HG02970 (cell line): Measurements from ENCODE around the gene CDKL5.

Experiments
- ATAC-seq: cut with Tn5 transposase; IDR thresholded peaks from one replicate; pipeline ENCODE4 v1.9.1; 2021; ENCODE audit warnings: mild to moderate bottlenecking, moderate library complexity, moderate number of reproducible peaks; ENCODE audit not compliant: unreplicated experiment, low FRiP score

The CDKL5 gene

DNA sequence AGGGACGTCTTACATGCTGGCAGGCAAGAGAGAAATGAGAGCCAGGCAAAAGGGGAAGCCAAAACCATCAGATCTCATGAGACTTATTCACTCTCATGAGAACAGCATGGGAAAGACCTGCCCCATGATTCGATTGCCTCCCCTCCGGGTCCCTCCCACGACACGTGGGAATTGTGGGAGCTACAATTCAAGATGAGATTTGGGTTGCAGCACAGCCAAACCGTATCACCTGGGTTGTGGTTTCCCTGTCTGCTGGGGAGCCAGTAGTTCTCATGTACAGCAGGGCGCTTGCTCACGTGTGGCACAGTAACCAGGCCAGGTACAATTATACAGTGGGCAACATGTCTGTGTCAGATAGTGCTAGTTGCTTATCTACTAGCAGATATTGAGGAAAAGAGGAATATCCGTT is 257.6 kb downstream of the CDKL5 start:
- no peak for ATAC-seq

DNA sequence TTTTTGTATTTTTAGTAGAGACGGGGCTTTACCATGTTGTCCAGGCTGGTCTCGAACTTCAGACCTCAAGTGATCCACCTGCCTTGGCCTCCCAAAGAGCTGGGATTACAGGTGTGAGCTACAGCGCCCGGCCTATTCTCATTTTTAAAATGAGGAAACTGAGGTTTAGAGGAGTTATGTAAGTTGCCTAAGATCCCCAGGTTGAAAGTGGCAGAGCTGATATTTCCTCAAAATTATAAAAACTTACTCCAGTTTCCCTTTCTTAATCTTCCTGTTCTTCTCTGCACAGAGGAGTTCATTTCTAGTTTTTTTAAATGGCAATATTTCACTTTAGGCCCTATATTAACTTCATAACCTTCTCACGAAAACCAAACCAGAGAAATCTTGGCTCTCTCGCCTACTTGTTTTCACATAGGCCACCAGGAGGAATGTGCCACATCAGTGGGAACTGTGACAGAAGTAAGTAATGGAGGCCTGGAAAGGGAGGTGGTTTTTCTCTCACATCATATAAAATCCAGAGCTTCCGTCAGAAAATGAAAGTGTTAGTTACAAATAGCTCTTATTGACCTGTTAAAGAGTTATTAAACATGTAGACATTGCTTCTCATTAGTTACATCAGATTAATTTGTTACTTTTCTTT is 262.6 kb downstream of the CDKL5 start:
- ATAC-seq = no peak

DNA sequence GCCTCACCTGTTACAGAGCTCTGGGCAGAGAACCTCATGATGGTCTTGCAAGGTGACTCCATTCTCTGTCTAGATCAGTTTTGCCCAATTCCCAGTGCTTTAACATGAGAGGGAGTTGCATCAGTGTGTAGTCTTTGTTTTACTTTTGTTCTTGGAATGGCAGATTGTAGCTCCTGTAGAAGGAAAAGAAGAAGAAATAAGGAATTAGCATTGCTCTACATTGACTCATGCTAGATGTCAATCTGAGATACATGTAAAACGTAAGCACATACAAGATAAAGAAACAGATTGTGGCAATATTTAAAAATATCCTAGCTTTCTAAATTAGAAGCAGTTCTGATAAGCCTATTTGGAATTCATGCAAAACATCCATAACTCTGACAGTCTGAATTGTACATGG is 266.0 kb downstream of the CDKL5 start:
- ATAC-seq = no peak

DNA sequence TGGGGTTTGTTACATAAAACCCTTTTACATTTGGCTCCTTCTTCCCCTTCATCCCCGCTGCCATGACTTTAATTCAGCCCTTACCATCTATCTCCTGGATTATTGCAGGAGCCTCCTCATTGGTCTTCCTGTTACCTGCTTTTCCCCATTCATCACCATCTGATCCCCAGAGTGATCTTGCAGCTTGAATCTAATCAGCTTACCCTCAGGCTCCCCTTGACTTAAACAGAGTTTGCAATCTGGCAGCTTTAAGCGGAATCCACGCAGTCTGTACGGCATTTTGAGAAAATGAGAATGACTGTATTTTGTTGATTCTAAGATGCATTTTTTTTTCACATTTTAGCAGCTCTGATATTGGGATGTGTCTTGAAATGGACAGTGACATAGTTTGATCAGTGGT is 267.1 kb downstream of the CDKL5 start:
- no peak for ATAC-seq

DNA sequence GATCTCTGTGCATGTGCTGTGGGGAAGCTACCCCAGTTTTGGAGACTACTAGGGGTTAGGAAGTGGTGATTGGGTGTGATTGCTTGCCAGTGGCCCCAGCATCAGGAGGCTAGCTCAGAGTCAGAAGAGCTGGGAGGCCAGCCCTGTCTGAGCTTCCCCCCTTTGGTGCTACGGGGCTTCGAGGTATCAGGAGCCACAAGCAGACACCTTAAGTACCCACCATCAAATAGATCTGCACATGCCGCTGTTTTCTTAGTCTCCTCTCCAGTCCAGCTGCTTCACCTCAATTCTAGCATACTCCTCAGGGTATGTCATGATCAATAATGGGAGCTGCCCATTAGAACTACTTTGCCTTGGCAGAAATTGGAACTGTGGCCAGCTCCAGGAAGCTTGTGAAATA is 271.2 kb downstream of the CDKL5 start:
- no peak for ATAC-seq

DNA sequence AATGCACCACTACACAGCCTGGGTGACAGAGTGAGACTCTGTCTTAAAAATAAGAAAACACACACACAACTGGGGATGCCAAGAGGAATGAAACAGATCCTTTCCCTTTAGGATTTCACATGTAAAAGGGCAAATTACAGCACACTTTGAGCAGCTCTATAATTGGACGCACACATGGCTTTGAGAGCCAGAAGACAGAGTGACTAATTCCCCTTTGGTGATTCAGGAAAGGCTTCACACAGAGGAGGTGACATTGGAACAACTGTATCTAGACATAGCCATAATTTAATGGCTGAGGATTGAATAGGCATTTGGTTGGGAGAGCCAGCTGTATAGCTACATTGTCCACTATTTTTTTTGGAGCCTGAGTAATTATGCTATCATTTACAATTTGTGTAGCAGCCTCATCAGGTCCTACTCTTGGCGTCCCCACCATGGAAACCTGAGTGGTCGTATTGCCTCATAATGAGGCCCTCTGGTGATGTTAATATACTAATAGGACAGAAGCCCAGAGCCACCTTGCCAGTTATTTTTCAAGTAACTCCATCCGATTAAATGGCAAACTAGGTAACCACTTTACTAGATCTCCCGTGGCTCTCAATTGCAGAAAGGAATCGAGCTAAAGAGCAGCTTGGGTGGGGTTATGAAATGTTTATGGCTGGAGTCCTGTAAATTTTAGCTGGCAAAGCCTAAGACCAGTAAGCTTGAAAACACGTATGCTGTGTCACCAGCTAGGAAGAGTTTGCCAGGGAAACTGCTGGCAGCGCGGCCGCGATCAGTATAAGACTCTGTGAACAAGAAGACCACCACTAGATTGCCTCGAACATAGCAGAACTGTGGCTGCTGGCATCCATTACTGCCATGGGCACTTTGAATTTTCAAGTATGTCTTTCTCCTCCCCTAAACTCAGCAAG is 273.6 kb downstream of the CDKL5 start:
- no peak for ATAC-seq

DNA sequence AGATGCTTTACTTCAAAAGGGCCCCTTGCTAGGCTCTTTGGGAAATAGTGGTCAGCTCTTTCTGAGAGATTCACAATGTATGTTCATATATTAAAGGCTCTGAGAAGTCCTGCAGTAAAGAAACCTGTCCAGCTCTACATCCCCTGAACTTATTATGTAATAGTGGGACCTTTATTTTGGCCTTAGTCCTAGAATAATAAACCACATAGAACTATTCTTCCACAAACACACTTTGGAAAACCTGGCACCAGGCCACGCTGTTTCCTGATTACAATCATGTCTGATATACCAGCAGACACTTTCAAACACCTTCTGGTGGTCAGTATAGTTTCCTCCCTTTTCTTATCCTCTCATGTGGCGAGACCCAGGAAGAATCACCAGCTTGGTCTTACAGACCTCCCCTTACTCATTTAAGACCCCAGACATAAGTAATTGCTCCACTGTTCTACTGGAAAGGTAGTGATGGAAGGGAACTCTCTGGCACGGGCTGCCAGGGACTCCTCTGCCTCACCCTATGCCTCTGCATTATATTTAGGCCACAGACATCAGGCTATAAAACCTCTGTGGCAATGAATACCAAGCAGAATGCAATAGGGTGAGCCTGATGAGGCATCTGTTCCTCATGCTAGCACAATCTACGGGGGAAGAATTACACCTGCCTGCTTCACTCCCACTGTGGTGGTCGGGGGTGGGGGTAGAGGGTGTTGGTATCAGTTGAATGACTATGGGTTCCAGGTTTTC is 276.4 kb downstream of the CDKL5 start:
- ATAC-seq = no peak

DNA sequence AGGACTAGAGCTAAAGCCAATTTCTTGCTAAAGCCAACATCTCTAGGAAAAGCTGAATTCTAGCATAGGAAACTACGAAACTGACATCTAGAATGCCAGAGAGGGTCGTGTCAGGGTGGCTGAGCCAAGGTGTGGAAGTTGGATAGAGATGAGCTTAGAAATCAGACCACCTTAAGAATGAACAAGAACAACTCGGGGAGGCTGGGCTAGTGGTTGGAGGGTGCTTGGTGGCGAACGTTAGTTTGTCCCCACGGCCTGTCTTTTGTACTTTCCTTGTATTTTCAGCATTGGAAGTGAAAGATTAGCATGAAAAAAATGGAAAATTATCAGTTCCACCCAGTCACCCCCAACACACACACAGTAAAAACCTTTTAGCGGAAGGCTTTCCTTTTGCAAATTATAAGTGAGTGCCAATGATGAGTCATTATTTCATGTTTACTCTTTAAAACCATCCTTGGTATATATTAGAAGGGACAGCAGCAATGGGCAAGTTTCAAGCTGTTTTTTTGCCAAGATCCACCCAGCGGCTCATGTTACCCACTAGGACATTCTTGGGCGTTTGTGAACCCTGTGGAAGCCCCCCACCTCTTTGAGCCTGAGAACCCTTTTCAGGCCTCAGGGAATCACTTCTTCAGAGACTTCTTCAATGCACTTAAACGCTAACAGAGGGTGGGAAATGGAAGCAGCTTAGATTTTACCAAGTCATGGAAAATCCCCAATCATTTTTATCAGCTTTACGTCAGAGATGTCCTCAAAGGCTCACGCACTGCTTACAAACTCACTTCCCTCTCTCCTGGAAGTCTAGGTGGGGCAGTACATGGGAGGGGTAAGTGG is 277.2 kb downstream of the CDKL5 start:
- ATAC-seq = no peak
